Prostate gland (tissue), 2 donors: ENCODE results near the gene ZNF550. TPM values are rescaled to one million over a fixed set of nuclear protein-coding genes. Genes with fewer than 3 reads are reported as not detected.

Source experiments
- DNase-seq: peaks from one replicate; pipeline ENCODE4 v3.0.0-alpha.2; 2019; ENCODE audit warnings: low spot score
- H3K27ac ChIP-seq, 2 donors: fragments of 200-600 bp; sonication (generic); 2 replicates each; pipeline ENCODE4 v1.5.1; 2017 to 2019
- H3K27me3 ChIP-seq: fragments of 200-600 bp; sonication (generic); replicated peaks from 2 replicates; pipeline ENCODE4 v1.5.1; 2019; ENCODE audit not compliant: insufficient read depth
- H3K36me3 ChIP-seq, 2 donors: fragments of 200-600 bp; sonication (generic); 1 replicate in 1 of 2; 2 replicates in 1 of 2; pipeline versions ENCODE4 v1.5.1 to v1.8.1; 2017 to 2019
- H3K4me1 ChIP-seq: fragments of 200-600 bp; sonication (generic); replicated peaks from 2 replicates; pipeline ENCODE4 v1.5.1; 2019
- H3K4me3 ChIP-seq, 2 donors: fragments of 200-600 bp; sonication (generic); 2 replicates each; pipeline ENCODE4 v1.5.1; 2017 to 2019
- H3K9me3 ChIP-seq: fragments of 200-600 bp; sonication (generic); 2 replicates; pipeline ENCODE4 v1.5.1; 2017
- POLR2A ChIP-seq: fragments of 450-650 bp; IDR thresholded peaks from one replicate; pipeline ENCODE4 v1.6.1; 2016; ENCODE audit warnings: antibody characterized with exemption, mild to moderate bottlenecking
- POLR2AphosphoS5 ChIP-seq: sonication (generic); formaldehyde crosslinking; IDR thresholded peaks from one replicate; pipeline ENCODE4 v1.6.1; 2017; ENCODE audit warnings: antibody characterized with exemption
- WGBS: methylation state at CpG from one replicate; pipeline ENCODE4 v1.1.5; 2018; 5-methylcytosine and 5-hydroxymethylcytosine counted together
- intact Hi-C: fragments of 100-400 bp; cut with DNase I; formaldehyde crosslinking; loops from one replicate; pipeline ENCODE4 v1.14.2; 2022
- total RNA-seq, 2 donors: library from RNA; depleted of rRNA; stranded (reverse); fragments of >200 nt; gene quantifications; one replicate each; pipeline ENCODE4 v1.1.0, GENCODE V29; 2016
- TF ChIP-seq, protein P1 (sequence below), 4 experiments: fragments of 200-600 bp in 2 of 4; fragments of 450-650 bp in 2 of 4; sonication (generic) in 2 of 4; IDR thresholded peaks; 1 replicate in 3 of 4; 2 replicates in 1 of 4; pipeline ENCODE4 v1.5.1; 2016 to 2019; ENCODE audit warnings: antibody characterized with exemption in 4 of 4, mild to moderate bottlenecking in 2 of 4, moderate library complexity in 2 of 4

Gene ZNF550
- total RNA-seq, 2 donors from 2014 or later: 8.5 to 12.8 TPM

DNA sequence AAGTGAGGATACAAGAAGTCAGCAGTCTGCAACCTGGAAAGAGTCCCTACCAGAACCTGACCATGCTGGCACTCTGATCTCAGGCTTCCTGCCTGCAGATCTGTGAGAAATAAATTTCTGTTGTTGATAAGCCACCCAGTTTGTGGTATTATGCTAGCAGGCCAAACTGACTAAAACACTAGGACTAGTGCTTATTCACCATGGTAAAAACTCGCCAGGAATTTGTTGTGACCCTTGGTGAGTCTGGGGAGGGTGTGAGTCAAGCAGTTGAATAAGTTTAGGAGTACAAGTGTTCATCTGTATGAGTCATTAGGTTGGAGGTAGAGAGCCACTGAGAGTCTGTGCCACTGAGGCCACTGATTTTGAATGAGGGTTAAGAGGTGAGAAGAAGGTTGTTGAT, 27.9 kb upstream of the ZNF550 start:
- Histone ChIP-seq H3K4me1 (no peaks in the 10 kb centered on the region), H3K27me3 (no peaks in the 10 kb centered on the region), H3K9me3 (peaks cover 3% of the 10 kb centered on the region), H3K36me3 (peaks cover 5 to 22% of the 10 kb centered on the region in 2 donors), H3K27ac (no peak overlapping the region), H3K4me3 (no peak overlapping the region)
- intact Hi-C loops: no loop called here
- DNase-seq: no peak
- 100% methylated on average over 1 of the region's 1 CpG for WGBS
- TF ChIP-seq, protein P1, sequence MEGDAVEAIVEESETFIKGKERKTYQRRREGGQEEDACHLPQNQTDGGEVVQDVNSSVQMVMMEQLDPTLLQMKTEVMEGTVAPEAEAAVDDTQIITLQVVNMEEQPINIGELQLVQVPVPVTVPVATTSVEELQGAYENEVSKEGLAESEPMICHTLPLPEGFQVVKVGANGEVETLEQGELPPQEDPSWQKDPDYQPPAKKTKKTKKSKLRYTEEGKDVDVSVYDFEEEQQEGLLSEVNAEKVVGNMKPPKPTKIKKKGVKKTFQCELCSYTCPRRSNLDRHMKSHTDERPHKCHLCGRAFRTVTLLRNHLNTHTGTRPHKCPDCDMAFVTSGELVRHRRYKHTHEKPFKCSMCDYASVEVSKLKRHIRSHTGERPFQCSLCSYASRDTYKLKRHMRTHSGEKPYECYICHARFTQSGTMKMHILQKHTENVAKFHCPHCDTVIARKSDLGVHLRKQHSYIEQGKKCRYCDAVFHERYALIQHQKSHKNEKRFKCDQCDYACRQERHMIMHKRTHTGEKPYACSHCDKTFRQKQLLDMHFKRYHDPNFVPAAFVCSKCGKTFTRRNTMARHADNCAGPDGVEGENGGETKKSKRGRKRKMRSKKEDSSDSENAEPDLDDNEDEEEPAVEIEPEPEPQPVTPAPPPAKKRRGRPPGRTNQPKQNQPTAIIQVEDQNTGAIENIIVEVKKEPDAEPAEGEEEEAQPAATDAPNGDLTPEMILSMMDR (IDR thresholded peaks at IDR 0.05): no peak
- TF ChIP-seq POLR2A: no peak
- TF ChIP-seq POLR2AphosphoS5: no peak

DNA sequence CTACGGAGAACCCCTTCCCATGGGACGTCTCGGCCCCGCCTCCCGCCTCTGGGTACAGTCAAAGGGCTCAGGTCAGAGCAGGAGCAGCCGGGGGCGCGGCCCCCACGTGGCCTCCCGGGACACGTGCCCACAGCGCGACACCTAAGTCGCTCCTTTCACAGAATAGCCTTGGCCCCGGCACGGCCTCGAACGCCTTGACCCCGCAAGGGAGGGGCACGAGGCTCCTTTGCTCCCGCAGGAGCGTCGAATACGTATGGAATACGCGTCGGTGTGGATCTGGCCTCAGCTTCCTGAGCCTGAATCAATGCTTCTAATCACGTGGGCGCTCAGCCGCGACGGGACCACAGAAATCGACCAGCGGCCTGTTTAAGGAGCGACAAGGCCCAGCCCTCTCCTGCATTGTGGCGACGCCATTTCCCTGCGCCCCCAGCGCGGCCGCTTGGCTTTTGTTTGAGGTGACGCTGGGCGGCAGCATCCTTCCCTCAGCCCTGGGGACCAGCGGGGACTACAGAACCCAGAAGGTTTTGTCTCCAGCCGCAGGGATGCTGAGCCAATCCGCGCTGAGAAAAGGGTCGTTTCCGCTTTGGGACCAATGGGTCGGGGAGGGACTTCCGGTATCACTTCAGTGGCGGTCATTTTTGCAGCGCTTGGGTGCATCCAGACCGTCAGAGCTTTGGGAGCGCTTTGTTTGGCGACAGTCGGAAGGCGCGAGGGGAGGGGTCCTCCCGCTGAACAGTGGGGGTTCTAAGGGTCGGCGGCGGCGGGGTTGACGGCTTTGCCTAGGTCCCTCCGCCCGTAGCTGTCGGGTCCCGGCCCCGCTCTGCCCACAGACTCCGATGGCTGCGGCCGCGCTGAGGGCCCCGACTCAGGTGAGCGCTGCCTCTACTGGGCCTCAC, 24.1 kb upstream of the ZNF550 start, which contains the start of gene ZIK1:
TSS of gene ZIK1 (plus strand) at position 625 of the 896 bp plus-strand sequence. CDS start at position 837, 212 bp downstream.
- no peaks in the 10 kb centered on the region for H3K9me3 ChIP-seq
- H3K36me3 ChIP-seq: peaks cover 0 to 4% of the 10 kb centered on the region in 2 donors
- WGBS: 3% methylated on average over 65 of the region's 76 CpGs
- TF ChIP-seq, protein P1 (IDR thresholded peaks at IDR 0.05): peak in 3 of 4 experiments; percentile 21 to 24 (median 22)
- peak; percentile 89 for TF ChIP-seq POLR2AphosphoS5
- no peak for TF ChIP-seq POLR2A
- intact Hi-C loops: no loop called here
- H3K4me1 ChIP-seq: no peaks in the 10 kb centered on the region
- DNase-seq: peak; percentile 89
- H3K27me3 ChIP-seq: no peaks in the 10 kb centered on the region
- H3K4me3 ChIP-seq: peak within 1 kb of the TSS; percentile 57 to 62
- peak within 1 kb of the TSS in 1 of 2 donors; percentile 30 for H3K27ac ChIP-seq

DNA sequence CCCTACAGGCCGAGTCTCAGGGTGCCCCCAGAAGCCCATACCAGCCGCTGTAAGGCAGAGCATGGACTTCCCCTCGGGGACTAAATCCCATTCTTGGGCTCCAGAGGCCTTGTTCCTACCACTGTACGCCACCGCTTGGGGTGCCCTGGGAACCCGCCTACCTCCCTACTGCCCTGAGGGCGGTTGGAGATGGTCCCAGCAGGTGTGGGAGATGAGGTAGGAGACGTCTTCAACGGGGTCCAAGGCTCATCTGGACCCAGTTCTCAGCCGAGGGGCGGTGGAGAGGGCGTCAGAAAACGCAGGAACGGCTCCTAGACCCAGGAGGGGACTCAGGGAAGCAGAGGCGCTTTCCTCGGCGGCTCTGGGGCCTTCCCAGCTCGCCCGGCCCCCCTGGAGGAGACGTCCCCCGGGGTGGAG, 23.4 kb upstream of the ZNF550 start:
- 36% methylated on average over 21 of the region's 21 CpGs for WGBS
- TF ChIP-seq POLR2A: no peak
- Histone ChIP-seq H3K27ac (no peak overlapping the region), H3K27me3 (no peaks in the 10 kb centered on the region), H3K9me3 (no peaks in the 10 kb centered on the region), H3K4me1 (peaks cover under 1% of the 10 kb centered on the region), H3K4me3 (peak overlapping the region; percentile 57 to 62), H3K36me3 (no peaks in the 10 kb centered on the region)
- intact Hi-C loops: no loop called here
- DNase-seq: no peak

DNA sequence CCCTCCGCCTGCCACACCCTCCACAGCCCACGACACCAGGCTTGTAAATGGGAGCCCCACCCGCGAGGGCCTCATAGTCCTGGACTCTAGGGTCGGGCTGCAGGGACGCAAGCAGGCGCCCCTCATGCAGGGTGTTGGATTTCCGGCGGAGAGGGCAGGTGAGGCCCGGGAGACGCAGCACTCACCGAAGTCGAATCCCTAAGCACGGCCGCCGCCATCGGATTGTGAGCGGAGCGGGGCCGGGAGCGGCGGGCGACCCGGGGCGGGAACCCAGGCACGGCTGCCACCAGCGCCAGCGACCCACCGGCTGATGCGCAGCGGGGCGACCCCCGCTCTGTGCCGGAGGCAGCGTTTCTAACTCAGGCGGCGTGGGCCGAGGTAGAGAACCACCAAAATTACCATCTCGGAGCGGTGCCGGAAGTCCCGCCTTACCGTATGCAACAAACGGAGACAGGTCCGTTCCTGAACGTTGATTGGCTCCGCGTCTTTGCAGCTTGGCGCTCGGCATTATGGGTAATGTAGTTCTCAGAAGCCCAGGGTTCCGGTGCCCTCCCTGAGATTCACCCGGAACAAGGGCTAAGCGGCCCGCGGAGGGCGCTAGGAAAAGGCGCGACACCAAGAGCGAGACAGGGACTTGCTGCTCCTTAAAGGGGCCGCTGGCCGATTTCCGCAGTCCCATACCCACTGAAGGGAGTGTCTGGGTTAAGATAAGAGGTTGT, 19.0 kb upstream of the ZNF550 start, which contains the start of gene ZNF416:
TSS of gene ZNF416 (minus strand) at position 425 of the 719 bp plus-strand sequence. CDS start at position 218, 207 bp downstream.
- DNase-seq: peak; percentile 98
- no peaks in the 10 kb centered on the region for H3K27me3 ChIP-seq
- TF ChIP-seq POLR2AphosphoS5: peak; percentile 97
- TF ChIP-seq POLR2A: peak; percentile 18
- TF ChIP-seq, protein P1 (IDR thresholded peaks at IDR 0.05): peak in 2 of 4 experiments; percentile 17 to 18
- H3K36me3 ChIP-seq: peaks cover 0 to 29% of the 10 kb centered on the region in 2 donors
- WGBS: under 1% methylated on average over 50 of the region's 62 CpGs
- H3K4me1 ChIP-seq: peaks cover 4% of the 10 kb centered on the region
- peaks cover 2% of the 10 kb centered on the region for H3K9me3 ChIP-seq
- peak within 1 kb of the TSS; percentile 47 to 65 for H3K27ac ChIP-seq
- intact Hi-C loops: loop anchor here (10.0 kb wide), 1 partner anchor 576 kb away; the partner anchor contains the start of gene ZNF329
- peak within 1 kb of the TSS; percentile 68 to 95 for H3K4me3 ChIP-seq

DNA sequence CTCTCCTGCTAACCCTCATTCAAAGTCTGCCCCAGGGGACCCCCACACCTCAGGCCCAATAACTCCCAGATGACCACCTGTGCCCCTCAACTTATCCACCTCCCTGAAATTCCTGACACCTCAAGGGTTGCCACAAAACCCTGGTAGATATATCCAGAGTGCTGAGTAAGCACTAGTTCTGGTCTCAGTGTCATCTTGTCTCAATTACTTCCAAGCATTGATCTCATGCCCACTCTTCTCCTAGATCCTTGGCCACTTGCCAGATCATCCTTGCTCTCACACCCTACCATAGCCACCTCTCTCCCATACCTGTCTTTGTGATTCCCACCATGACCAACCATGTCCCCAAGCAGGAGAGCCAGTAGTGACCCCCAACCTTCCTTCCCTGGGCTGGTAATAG, 17.0 kb upstream of the ZNF550 start:
- H3K27me3 ChIP-seq: no peaks in the 10 kb centered on the region
- intact Hi-C loops: loop anchor here (10.0 kb wide), 1 partner anchor 578 kb away; the partner anchor contains the start of gene ZNF329
- TF ChIP-seq, protein P1 (IDR thresholded peaks at IDR 0.05): no peak
- no peak for TF ChIP-seq POLR2A
- no peak for TF ChIP-seq POLR2AphosphoS5
- peaks cover 12 to 47% of the 10 kb centered on the region in 2 donors for H3K36me3 ChIP-seq
- H3K27ac ChIP-seq: no peak overlapping the region
- no peak for DNase-seq
- peaks cover 4% of the 10 kb centered on the region for H3K4me1 ChIP-seq
- H3K9me3 ChIP-seq: peaks cover 12% of the 10 kb centered on the region
- no peak overlapping the region for H3K4me3 ChIP-seq
